Suprapubic skin (tissue), 4 donors: ENCODE data around the gene MINDY2.

ENCODE experiments used
- CTCF ChIP-seq, 2 donors: fragments of 200-600 bp in 1 of 2; fragments of 450-650 bp in 1 of 2; sonication (generic) in 1 of 2; IDR thresholded peaks; one replicate each; pipeline ENCODE4 v1.5.1; 2016 to 2019; ENCODE audit warnings: antibody characterized with exemption in 2 of 2, mild to moderate bottlenecking in 1 of 2, moderate library complexity in 1 of 2
- EP300 ChIP-seq: sonication (generic); formaldehyde crosslinking; IDR thresholded peaks from one replicate; pipeline ENCODE4 v1.6.1; 2017; ENCODE audit warnings: antibody characterized with exemption
- POLR2A ChIP-seq, 2 donors: fragments of 450-650 bp; IDR thresholded peaks; one replicate each; pipeline ENCODE4 v1.6.1; 2017; ENCODE audit warnings: antibody characterized with exemption in 2 of 2, mild to moderate bottlenecking in 2 of 2, moderate library complexity in 2 of 2
- POLR2AphosphoS5 ChIP-seq, 3 donors: sonication (generic); formaldehyde crosslinking; IDR thresholded peaks; one replicate each; pipeline ENCODE4 v1.6.1; 2017; ENCODE audit warnings: antibody characterized with exemption in 3 of 3

GRCh38 chr15:58726867-58727266, 44.2 kb upstream of the MINDY2 start:
- no peak for TF ChIP-seq CTCF (IDR thresholded peaks at IDR 0.05)
- no peak for TF ChIP-seq POLR2A (IDR thresholded peaks at IDR 0.05)
- TF ChIP-seq POLR2AphosphoS5 (IDR thresholded peaks at IDR 0.05) = no peak
- no peak for TF ChIP-seq EP300
